K562 (cell line): Measurements from ENCODE around the gene NTRK1. TPM values are rescaled to one million over a fixed set of nuclear protein-coding genes. Genes with fewer than 3 reads are reported as not detected.
A peak's percentile ranks its signal among the peaks of the same experiment; 100 is the strongest.

ENCODE experiments used
- ARID4B ChIP-seq: sonication (generic); formaldehyde crosslinking; IDR thresholded peaks from 2 replicates; pipeline ENCODE4 v1.8.0; 2022; ENCODE audit warnings: mild to moderate bottlenecking, missing genetic modification reagents
- ARNT ChIP-seq, 2 experiments: fragments of 450-650 bp; IDR thresholded peaks; 2 replicates each; pipeline ENCODE4 v1.6.1; 2016; ENCODE audit warnings: mild to moderate bottlenecking in 1 of 2
- CBX5 ChIP-seq: IDR thresholded peaks from 2 replicates; pipeline ENCODE4 v1.6.1; 2014; ENCODE audit warnings: low read depth, borderline replicate concordance
- ELF4 ChIP-seq: fragments of 450-650 bp; formaldehyde crosslinking; IDR thresholded peaks from 2 replicates; pipeline ENCODE4 v1.4.0; 2022; ENCODE audit warnings: missing genetic modification characterization
- FIP1L1 ChIP-seq: fragments of 200-400 bp; formaldehyde crosslinking; IDR thresholded peaks from 2 replicates; pipeline ENCODE4 v1.6.1; 2018; ENCODE audit warnings: mild to moderate bottlenecking, low read depth, low read length; ENCODE audit not compliant: poor library complexity, severe bottlenecking
- HMG20B ChIP-seq: fragments of 250-450 bp; sonication (Bioruptor Pico); IDR thresholded peaks from 2 replicates; pipeline ENCODE4 v1.5.0; 2021; ENCODE audit warnings: mild to moderate bottlenecking
- MTA3 ChIP-seq: fragments of 450-650 bp; formaldehyde crosslinking; IDR thresholded peaks from 2 replicates; pipeline ENCODE4 v1.6.1; 2017; ENCODE audit warnings: mild to moderate bottlenecking, borderline replicate concordance
- MYBL2 ChIP-seq, 2 experiments: fragments of 450-650 bp in 1 of 2; sonication (generic) in 1 of 2; formaldehyde crosslinking in 1 of 2; IDR thresholded peaks; 2 replicates each; pipeline versions ENCODE4 v1.6.1 to v1.8.1; 2017 to 2022; ENCODE audit warnings: borderline replicate concordance in 1 of 2, inconsistent platforms in 1 of 2, low read depth in 1 of 2, mild to moderate bottlenecking in 1 of 2, missing genetic modification reagents in 1 of 2, moderate library complexity in 1 of 2
- NEUROD1 ChIP-seq: fragments of 150-350 bp; IDR thresholded peaks from 2 replicates; pipeline ENCODE4 v1.6.1; 2014; ENCODE audit warnings: borderline replicate concordance, low read length, low read depth; ENCODE audit not compliant: partially characterized antibody
- NFATC3 ChIP-seq: fragments of 450-650 bp; IDR thresholded peaks from 2 replicates; pipeline ENCODE4 v1.6.1; 2017; ENCODE audit warnings: mild to moderate bottlenecking
- NFRKB ChIP-seq: fragments of 450-650 bp; IDR thresholded peaks from 2 replicates; pipeline ENCODE4 v1.6.1; 2016; ENCODE audit warnings: low read depth
- OTX1 ChIP-seq: fragments of 450-650 bp; formaldehyde crosslinking; IDR thresholded peaks from 2 replicates; pipeline ENCODE4 v1.4.0; 2022; ENCODE audit warnings: mild to moderate bottlenecking
- POLR3G ChIP-seq: IDR thresholded peaks from 2 replicates; pipeline ENCODE4 v1.6.1; 2011; ENCODE audit not compliant: insufficient read length, insufficient replicate concordance; ENCODE audit errors: extremely low read depth
- RFX1 ChIP-seq: fragments of 450-650 bp; IDR thresholded peaks from 2 replicates; pipeline ENCODE4 v1.6.1; 2016; ENCODE audit warnings: mild to moderate bottlenecking, moderate library complexity
- XRCC3 ChIP-seq: fragments of 450-650 bp; IDR thresholded peaks from 2 replicates; pipeline ENCODE4 v1.6.1; 2017; ENCODE audit warnings: mild to moderate bottlenecking, moderate library complexity
- ZBTB1 ChIP-seq: sonication (generic); formaldehyde crosslinking; IDR thresholded peaks from 2 replicates; pipeline ENCODE4 v1.8.1; 2023; ENCODE audit warnings: missing genetic modification reagents, low read depth, mild to moderate bottlenecking, borderline replicate concordance
- ZNF263 ChIP-seq: sonication (generic); formaldehyde crosslinking; IDR thresholded peaks from 2 replicates; pipeline ENCODE4 v1.8.0; 2022; ENCODE audit warnings: mild to moderate bottlenecking, missing genetic modification reagents, borderline replicate concordance
- ZNF274 ChIP-seq: IDR thresholded peaks from 2 replicates; pipeline ENCODE4 v1.6.1; 2011; ENCODE audit warnings: low read depth, mild to moderate bottlenecking, low read length, moderate library complexity, borderline replicate concordance
- polyA plus RNA-seq, 8 experiments: library from polyadenylated mRNA; depleted of rRNA in 4 of 8; stranded (reverse) in 5 of 8; unstranded in 3 of 8; fragments of >200 nt; fragmentation: Nextera tagmentation in 2 of 8; fragmentation: Illumina TruSeq in 1 of 8; extraction: Ambion mirVana in 2 of 8; extraction: Trizol in 1 of 8; gene quantifications; 2 replicates each; pipeline versions ENCODE4 v1.2.1 to v1.2.3, GENCODE V29; 2011 to 2014; ENCODE audit warnings: inconsistent platforms in 1 of 8, missing spikeins in 1 of 8
- total RNA-seq, 7 experiments: library from RNA; depleted of rRNA in 6 of 7; stranded (reverse); fragments of >200 nt in 6 of 7; fragmentation: Illumina TruSeq in 2 of 7; extraction: Trizol in 2 of 7; gene quantifications; 2 replicates each; pipeline versions ENCODE4 v1.2.1 to v1.2.3, GENCODE V29; 2011 to 2021; ENCODE audit warnings: low replicate concordance in 1 of 7
- TF ChIP-seq, protein P1 (sequence below): conservative IDR thresholded peaks from 2 replicates; pipeline ENCODE4 v1.6.1; 2011; ENCODE audit warnings: low read depth, mild to moderate bottlenecking, low read length; ENCODE audit not compliant: control insufficient read depth
- TF ChIP-seq, protein P2 (sequence below): sonication (generic); formaldehyde crosslinking; IDR thresholded peaks from 2 replicates; pipeline ENCODE4 v1.8.1; 2023; ENCODE audit warnings: mild to moderate bottlenecking, missing genetic modification reagents

NTRK1 gene
- total and polyA plus RNA-seq, 9 of the 15 experiments (the other 6 are each of a cell fraction or from before 2014, with no cell fraction given) = 0.46 to 30.0 (median 7.9) TPM

DNA sequence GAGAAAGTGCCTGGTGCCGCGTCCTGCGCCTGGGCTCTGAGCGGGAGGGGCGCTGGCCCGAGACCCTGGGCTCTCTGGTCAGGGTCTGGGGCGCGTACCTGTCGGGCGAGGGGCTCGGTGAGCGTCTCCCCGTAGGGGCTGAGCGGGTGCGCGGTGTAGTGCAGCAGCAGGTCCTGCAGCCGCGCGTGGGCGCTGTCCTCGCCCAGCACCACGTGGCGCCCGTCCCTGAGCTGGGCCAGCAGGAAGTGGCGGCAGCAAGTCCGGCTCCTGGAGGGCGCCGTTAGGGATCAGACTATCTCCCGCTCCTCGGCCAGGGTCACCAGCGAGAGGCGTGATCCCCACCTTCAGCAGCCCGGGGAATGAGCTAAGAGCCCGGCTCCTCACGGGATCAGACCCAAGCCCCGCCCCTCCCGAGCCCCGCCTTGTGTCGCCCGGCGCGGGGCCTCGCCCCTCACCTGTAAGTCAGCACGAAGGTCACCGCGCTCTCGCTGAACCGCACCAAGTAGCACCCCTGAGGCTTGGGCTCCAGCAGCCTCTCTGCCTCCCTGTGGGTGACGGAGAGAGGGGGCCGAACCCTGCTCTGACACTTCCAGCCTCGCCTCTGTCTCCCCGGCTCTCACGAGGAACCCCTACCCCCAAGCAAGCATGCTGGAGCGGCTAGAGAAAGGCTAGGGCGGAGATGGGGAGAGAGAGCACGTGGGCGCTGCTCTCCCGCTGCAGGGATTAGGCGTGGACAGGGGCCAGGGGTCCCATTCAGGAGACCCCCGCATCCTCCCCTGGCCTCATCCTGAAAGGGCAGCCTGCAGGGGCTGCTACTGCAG lies 46.7 kb upstream of the NTRK1 start (continued):
- TF ChIP-seq NFATC3 (no peak), NEUROD1 (peak; percentile 49), ARID4B (CRISPR knock-in tag) (peak; percentile 96; the same call in 1 of the 2 replicates), NFRKB (0 out of 2 replicates have a peak, but pooled peaks have one; percentile 20), CBX5 (no peak), ZNF263 (peak; percentile 73; the same call in 1 of the 2 replicates), ARNT (IDR thresholded peaks at IDR 0.05) (no peak), ZNF274 (no peak), POLR3G (no peak), FIP1L1 (peak; percentile 84), ELF4 (CRISPR knock-in tag) (peak; percentile 67; the same call in 1 of the 2 replicates), ZBTB1 (CRISPR knock-in tag) (0 out of 2 replicates have a peak, but pooled peaks have one; percentile 68), MYBL2 (IDR thresholded peaks at IDR 0.05; ENCODE audit: low read depth) (no peak), MYBL2 (CRISPR knock-in tag; IDR thresholded peaks at IDR 0.05; ENCODE audit: borderline replicate concordance) (no peak), RFX1 (no peak), XRCC3 (no peak), HMG20B (CRISPR knock-in tag) (no peak), OTX1 (CRISPR knock-in tag) (no peak), MTA3 (peak; percentile 95)
- TF ChIP-seq, protein P1, sequence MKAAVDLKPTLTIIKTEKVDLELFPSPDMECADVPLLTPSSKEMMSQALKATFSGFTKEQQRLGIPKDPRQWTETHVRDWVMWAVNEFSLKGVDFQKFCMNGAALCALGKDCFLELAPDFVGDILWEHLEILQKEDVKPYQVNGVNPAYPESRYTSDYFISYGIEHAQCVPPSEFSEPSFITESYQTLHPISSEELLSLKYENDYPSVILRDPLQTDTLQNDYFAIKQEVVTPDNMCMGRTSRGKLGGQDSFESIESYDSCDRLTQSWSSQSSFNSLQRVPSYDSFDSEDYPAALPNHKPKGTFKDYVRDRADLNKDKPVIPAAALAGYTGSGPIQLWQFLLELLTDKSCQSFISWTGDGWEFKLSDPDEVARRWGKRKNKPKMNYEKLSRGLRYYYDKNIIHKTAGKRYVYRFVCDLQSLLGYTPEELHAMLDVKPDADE = peak; percentile 79
- TF ChIP-seq, protein P2, sequence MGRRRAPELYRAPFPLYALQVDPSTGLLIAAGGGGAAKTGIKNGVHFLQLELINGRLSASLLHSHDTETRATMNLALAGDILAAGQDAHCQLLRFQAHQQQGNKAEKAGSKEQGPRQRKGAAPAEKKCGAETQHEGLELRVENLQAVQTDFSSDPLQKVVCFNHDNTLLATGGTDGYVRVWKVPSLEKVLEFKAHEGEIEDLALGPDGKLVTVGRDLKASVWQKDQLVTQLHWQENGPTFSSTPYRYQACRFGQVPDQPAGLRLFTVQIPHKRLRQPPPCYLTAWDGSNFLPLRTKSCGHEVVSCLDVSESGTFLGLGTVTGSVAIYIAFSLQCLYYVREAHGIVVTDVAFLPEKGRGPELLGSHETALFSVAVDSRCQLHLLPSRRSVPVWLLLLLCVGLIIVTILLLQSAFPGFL (CRISPR knock-in tag) = no peak
